ENCODE measurements around the gene SERPINE2. TPM values are rescaled to one million over a fixed set of nuclear protein-coding genes. Genes with fewer than 3 reads are reported as not detected.
"Not testable (repeated sequence)": the region's sequence is repeated elsewhere in the genome, so short reads cannot be mapped to it uniquely, and the experiment has no call there.

Gene SERPINE2
- polyA plus RNA-seq, 3 donors: 3.2 to 20.2 (median 18.2) TPM

DNA sequence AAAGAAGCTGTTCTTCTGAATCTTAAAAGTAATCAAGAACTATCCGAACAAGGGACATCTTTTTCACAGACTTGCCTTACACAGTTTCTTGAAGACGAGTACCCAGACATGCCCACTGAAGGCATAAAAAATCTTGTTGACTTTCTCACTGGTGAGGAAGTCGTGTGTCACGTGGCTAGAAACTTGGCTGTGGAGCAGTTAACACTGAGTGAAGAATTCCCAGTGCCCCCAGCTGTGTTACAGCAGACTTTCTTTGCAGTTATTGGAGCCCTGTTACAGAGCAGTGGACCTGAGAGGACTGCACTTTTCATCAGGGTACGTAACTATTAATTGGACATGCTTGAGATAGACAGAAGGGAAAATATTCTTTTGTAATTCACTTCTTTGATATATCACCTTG lies 79.4 kb downstream of the SERPINE2 start:
- WGBS, 3 donors: 27 to 33% (median 30%) methylated on average over 5 of the region's 5 CpGs
- no peak overlapping the region for H3K27ac ChIP-seq (ENCODE audit: low read depth, low read length)

DNA sequence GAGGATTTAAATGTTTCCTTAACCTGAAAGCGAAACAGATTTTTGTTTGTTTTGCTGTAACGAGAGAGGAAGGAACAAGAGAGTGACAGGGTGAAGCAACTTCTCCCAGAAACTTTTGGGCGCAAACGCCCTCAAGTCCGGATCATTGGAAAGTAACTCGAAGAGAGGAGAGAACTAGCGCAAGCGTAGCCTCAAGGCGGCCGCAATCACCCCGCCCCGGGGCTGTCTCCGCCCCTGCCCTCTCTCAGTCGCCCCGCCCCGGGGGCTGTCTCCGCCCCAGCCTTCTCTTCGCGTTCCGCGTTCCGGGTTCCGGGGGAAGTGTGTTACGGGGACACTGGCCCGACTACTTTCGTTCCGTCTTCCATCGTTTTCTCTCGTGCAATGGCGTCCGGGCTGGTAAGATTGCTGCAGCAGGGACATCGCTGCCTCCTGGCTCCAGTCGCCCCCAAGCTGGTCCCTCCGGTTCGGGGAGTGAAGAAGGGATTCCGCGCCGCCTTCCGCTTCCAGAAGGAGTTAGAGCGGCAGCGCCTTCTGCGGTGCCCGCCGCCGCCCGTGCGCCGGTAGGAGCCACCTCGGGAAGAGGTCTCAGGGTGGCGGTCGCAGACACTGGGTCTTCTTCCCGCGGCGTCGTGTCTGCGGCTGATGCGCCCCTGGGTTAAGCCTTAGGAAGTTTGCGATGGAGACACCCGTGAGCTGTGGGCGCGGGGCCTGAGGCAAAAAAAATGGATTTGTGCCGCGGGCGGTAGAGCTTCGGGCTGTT lies 81.8 kb downstream of the SERPINE2 start, which contains the start of gene MRPL44:
Gene MRPL44 (plus strand): TSS at position 372 of the 760 bp plus-strand sequence. CDS start 10 bp downstream, at position 382.
- H3K27ac ChIP-seq (ENCODE audit: low read depth, low read length): peak within 1 kb of the TSS; percentile 20
- 0 to 1% (median 1%) methylated on average over 62 to 65 of the region's 65 CpGs for WGBS, 3 donors

DNA sequence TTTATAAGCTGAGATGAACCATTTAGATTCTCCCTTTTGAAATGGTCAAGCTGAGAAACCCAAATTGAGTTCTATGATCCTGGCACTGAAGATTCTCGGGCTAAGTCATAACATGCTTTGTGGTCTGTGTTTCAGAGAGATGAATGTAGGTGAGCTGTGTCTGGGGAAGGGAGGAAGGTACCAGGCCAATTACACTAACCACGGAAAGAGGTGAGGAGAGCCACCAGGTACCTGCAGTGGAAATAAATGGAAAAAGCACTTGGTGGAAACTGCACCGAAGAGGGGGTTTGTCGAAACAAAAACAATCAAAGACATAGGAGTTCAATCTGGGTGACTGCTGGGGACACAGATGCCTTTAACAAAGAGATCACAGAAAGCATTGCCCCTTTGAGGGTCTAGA lies 82.8 kb downstream of the SERPINE2 start:
- H3K27ac ChIP-seq (ENCODE audit: low read depth, low read length): no peak overlapping the region
- 83 to 95% (median 90%) methylated on average over 4 of the region's 4 CpGs for WGBS, 3 donors

DNA sequence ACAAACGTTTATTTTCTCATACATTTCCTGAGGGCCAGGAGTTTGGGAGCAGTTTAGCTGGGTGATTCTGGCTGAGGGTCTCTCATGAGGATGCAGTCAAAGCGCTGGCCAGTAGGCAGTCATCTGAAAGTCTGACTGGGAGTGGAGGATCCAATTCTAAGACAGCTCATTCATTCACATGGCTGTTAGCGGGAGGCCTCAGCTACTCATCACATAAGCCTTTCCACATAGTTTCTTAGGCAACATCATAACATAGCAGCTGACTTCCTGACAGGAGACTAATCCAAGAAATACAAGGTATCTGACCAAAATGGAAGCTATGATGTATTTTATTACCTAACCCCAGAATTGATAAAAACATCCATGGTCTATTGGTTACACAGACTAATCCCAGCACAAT lies 84.7 kb downstream of the SERPINE2 start:
- WGBS, 3 donors: 66 to 81% (median 75%) methylated on average over 3 of the region's 3 CpGs
- no peak overlapping the region for H3K27ac ChIP-seq (ENCODE audit: low read depth, low read length)

DNA sequence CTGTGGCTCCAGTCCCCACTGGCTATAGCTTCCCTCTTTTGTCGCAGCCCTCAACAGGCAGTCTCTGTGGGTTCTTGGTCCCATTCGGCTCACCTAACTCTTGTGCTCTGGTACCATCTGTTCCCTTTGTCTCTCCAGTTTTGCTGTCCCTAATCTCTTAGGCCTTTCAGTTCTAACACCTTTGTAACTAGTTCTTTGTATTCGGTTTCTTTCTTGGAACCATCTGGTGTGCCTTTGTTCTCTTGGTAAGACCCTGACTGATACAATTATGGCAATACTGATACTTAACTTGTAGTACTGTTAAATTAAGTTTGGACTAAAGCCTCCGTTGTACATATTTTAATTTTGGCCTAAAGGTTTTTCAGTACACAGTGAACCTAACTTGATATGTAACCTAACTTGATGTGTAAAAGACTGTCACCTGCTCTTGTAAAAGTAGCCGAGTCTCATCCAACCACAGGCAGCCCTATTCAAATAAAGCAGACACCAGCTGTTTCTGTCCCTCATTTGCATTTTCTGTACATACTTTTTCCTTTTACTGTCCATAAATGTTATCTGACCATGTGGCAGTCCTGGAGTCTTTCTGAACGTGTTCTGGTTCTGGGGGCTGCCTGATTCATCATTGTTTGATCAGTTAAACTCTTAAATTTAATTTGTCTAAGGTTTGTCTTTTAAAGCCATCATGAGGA lies 86.7 kb downstream of the SERPINE2 start:
- H3K27ac ChIP-seq (ENCODE audit: low read depth, low read length): no peak overlapping the region
- 80 to 90% (median 88%) methylated on average over 6 of the region's 6 CpGs for WGBS, 3 donors

DNA sequence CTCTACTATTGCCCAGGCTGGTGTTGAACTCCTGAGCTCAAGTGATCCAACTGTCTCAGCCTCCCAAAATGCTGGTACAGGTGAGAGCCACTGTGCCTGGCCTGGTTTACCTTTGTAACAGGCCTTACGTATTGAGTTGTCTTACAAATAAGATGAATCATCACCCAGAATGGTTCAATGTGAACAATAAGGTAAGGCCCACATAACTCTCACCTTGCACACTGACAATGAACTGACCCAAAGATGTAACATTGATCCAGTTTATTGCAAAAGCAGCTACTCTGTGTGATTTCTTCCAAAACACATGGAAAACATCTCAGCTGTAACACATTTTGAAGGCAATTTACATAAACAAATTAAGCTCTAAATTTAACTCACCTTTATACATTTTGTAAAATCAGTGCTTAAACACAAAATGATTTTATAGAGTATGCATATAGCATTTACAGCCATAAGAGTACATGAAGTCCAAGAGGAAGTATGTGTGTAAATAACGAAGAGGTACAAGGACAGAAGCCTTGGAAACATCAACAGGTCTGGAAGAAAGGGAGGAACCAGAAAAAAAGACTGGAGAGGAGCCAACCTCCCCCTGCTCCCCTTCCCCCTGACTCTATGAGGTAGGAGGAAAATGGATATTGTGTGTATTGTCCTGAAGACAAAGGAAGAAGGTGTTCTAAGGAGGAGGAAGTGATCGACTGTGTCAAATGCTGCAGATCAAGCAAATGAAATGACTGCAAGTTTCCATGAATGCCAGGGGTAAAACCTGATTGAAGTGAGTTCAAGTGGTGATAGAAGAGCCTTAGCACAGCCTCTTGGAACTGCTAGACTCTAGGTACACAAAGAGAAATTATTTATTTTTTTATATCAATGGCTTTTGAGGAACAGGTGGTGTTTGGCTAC lies 88.4 kb downstream of the SERPINE2 start:
- whole genome bisulfite sequencing, 3 donors: 48 to 55% (median 55%) methylated on average over 3 of the region's 3 CpGs
- no peak overlapping the region for H3K27ac ChIP-seq (ENCODE audit: low read depth, low read length)

DNA sequence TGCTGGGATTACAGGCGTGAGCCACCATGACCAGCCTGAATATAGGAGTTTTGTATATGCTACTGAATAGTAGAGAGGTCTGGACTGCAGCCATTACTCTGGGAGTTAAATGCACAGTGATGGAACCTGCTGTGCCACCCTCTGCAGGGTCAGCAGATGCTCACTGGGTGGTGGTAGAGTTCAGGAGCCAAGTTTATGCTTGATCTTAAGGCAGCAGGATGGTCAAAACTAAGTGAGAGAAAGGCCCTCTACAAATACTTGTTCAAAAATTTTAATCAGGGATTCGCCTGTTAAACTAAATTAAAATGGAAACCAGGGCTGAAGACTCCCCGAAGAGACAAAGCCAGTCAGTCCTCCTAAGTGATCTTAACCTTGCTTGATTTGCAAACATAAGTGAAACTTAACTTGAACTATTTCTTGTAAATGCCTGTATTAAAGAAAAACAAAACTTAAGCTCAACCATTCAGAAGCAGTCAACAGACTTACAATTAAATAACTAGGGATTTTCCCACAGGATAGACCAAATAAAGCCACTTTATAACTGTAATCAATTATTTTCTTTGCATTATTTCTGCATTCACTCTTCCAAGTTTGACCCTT lies 89.7 kb downstream of the SERPINE2 start:
- 63 to 91% (median 75%) methylated on average over 3 of the region's 3 CpGs for WGBS, 3 donors
- H3K27ac ChIP-seq (ENCODE audit: low read depth, low read length): no peak overlapping the region

DNA sequence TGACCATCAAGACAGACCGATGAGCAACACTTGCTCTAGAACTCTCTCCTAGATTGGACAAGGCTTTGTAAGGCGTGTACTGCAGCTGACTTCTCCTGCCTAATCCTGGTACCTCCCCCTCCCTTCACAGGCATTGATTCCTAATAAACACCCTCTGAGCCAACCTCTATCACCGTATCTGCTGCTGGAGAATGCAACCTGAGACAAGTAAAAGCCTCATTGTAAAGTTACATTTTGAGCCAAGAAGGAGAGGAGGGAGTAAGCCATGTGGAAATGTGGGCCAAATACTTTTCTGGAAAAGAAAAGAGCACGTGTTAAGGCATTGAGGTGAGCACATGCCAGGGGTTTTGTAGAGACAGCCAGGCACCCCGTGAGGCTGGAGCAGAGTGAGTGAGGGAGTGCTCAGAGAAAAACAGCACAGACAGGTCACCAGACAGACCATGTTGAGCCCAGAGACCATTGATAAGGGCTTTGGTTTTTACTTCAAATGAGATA lies 91.3 kb downstream of the SERPINE2 start:
- WGBS, 3 donors: 17 to 62% (median 62%) methylated on average over 5 of the region's 5 CpGs

DNA sequence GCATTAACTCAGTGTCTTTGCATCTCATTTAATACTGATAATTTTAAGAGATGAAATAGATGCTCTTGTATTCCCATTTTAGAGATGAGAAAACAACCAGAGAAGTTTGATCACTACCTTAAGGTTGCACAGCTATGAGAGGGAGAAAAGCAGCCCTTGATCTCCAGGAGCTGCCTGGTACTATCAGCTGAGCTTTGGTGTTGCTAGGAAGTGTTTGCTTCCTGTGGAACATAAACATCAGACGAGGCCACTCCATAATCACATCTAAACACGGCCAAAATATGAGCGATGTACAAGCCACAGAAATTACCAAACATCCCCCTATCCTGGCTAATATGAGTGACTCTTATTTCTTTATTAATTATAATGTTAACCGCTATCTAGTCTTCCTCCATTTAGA lies 93.3 kb downstream of the SERPINE2 start:
- 32 to 52% (median 40%) methylated on average over 4 of the region's 4 CpGs for WGBS, 3 donors
- H3K27ac ChIP-seq (ENCODE audit: low read depth, low read length): no peak overlapping the region

More for the DNA sequence above, 91.3 kb downstream of the SERPINE2 start:
- H3K27ac ChIP-seq (ENCODE audit: low read depth, low read length): no peak overlapping the region

DNA sequence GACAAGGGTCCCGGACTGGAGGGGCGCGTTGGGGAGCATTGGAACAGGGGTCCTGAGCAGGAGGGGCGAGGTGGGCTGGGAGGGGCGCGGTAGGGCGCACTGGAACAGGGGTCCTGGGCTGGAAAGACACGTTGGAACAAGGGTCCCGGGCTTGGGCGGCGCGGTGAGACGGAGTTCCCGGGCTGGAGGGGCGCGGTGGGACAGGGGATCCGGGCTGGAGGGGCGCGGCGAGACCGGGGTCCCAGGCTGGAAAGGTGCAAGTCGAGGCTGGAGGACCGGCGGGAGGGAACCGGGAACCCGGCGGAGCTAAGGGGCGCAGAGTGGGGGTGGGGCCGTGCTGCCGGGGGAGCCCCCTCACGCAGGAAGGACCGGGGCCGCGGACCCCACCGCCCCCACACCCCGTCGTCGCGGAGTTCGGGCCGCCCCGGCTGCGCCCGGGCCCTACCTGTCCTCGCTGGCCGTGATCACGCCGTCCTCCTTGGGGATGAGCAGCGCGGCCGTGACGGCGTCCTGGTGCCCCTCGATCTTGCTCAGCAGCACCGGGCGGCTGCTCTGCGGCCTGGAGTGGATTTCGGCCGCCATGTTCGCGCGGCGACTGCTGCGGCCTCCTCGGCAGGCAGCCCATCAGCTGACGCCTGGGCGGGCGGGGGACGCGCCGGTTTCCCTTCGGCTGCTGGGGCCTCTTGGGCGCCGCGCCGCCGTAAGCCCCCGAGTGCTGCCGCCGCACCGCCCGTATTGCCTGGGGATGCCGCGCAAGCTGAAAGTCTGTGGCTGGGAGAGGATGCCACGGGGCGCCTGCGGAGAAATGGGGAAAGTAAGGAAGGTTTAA lies 94.2 kb downstream of the SERPINE2 start, which contains the start of gene WDFY1:
Gene WDFY1 (minus strand): TSS at position 633 of the 829 bp plus-strand sequence. CDS start 51 bp downstream, at position 582.
- peak within 1 kb of the TSS; percentile 79 for H3K27ac ChIP-seq (ENCODE audit: low read depth, low read length)
- WGBS, 3 donors: 0 to 1% (median 1%) methylated on average over 69 to 87 of the region's 87 CpGs

DNA sequence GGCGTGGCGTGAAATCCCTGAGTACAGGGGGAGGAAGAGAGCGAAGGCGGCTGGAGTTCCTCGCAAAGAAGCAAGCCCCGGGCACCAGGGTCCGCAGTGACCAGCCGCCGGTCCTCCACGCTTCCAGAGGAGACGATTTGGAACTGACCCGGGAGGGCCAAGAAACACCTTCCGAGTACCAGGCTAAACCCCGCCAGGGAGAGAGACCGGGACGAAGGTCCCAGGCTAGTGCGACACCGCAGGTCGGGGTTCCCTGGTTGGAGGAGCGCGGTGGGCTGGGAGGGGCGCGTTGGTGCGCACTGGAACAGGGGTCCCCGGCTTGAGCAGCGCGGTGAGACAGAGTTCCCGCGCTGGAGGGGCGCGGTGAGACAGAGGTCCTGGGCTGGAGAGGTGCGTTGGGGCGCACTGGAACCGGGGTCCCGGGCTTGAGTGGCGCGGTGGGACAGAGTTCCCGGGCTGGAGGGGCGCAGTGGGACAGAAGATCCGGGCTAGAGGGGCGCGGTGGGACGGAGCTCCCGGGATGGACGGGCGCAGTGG lies 94.9 kb downstream of the SERPINE2 start:
- whole genome bisulfite sequencing, 3 donors: 0 to 1% (median 0%) methylated on average over 46 of the region's 46 CpGs
- H3K27ac ChIP-seq (ENCODE audit: low read depth, low read length): peak overlapping the region; percentile 21

DNA sequence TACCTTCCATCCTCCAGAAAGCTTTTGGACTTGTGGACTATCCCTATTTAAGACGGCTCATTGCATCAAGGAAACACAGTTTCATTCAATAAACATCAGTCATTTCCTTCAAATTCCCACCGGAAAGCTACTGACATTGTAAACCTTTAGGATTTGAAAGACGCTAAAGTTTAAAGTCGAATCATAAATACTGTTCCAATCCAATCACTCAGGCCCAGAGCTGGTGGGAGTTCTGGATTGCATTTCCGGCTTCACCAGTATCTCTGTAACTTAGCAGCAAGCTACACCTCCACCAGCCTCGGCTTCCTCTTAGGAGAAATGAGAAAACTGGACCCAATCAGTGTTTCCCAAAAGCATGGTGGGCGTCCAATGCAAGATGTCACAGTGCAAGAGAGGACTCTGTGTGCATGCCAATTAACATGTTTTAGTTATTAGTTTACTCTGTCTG lies 95.5 kb downstream of the SERPINE2 start:
- no peak overlapping the region for H3K27ac ChIP-seq (ENCODE audit: low read depth, low read length)
- 11 to 25% (median 21%) methylated on average over 7 of the region's 7 CpGs for WGBS, 3 donors

DNA sequence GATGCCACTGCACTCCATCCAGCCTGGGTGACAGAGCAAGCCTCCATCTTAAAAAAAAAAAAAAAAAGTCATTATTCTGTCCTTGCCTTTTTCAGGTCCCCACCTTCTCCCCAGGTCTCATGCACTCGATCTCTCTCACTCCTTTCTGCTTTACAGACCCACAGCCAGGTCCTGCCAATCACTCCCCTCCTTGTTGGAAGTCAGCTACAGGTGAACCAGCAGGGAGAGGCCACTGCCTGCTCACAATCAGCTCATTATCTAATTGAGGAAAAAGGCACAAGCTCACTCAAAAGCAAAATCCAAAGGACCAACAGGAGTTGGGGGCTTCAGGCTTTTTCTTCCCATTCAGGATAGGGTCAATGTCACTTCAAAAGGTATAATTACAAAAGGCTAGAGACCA lies 96.0 kb downstream of the SERPINE2 start:
- WGBS, 3 donors: 41 to 62% (median 54%) methylated on average over 1 of the region's 1 CpG
- H3K27ac ChIP-seq (ENCODE audit: low read depth, low read length): no peak overlapping the region

DNA sequence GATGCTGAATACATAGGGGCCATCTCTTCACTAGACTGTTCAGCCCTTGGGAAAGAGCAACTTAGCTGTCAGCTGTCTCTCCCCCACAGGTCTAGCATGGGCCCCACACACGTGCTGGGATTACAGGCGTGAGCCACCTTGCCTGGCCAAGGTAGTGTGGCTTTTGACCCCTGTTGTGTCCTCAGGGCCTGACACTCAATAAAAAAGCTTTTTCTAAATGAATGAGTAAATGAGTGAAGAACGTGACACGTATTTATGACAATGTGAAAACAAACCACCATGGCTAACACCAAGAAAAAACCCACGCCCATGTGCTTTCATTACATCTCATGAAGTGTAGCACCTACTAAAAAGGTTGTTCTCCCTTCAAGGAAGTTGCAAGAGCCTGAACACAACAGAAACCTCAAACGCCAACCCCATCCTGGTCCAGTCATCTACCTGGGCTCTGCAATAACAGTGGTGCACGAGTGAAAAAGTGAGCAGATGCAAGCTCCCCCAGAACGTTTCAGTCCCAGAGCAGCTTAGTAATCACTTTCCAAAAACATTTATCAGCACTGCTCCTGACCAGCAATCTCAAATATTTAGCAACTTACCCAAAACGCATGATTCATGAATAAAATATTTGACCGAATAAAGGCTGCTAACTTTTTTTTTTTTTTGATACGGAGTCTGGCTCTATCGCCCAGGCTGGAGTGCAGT lies 97.4 kb downstream of the SERPINE2 start:
- 47 to 53% (median 50%) methylated on average over 12 of the region's 12 CpGs for WGBS, 3 donors
- no peak overlapping the region for H3K27ac ChIP-seq (ENCODE audit: low read depth, low read length)

DNA sequence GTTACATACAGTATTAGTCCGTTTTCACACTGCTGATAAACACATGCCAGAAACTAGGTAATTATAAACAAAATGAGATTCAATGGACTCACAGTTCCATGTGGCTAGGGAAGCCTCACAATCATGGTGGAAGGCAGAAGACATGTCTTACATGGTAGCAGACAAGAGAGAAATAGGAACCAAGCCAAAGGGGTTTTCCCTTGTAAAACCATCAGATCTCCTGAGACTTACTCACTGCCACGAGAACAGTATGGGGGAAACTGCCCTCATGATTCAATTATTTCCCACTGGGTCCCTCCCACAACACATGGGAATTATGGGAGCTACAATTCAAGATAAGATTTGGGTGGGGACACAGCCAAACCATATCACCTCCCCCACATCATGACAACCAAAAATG lies 99.6 kb downstream of the SERPINE2 start:
- 37 to 55% (median 43%) methylated on average over 2 of the region's 2 CpGs for WGBS, 3 donors
- H3K27ac ChIP-seq (ENCODE audit: low read depth, low read length): not testable (repeated sequence)

DNA sequence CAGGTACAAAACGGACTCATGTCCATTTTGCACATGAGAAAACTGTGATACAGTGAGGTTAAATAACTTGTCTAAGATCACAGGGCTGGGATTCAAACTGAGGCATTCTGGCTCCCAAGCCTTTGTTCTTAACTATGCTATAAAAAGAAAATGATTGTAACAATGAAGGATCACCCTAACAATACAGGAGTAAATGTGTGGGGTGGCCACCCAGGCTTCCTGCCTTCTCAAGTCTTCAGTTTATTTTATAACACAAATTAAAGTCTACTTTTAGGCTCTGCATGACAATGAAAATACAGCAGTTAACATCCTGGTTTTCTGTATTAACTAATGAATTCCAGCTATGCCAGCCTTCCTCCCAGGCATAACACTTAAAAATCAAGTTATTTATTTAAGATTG lies 101.6 kb downstream of the SERPINE2 start:
- 0 to 34% (median 0%) methylated on average over 1 of the region's 1 CpG for WGBS, 3 donors
- H3K27ac ChIP-seq (ENCODE audit: low read depth, low read length): no peak overlapping the region
